ENCODE results near the gene HDGFL2. TPM values are rescaled to one million over a fixed set of nuclear protein-coding genes. Genes with fewer than 3 reads are reported as not detected.

The HDGFL2 gene
- total RNA-seq, 1 experiment from 2014 or later: 75.2 TPM

GRCh38 chr19:4487572-4487971, 15.5 kb downstream of the HDGFL2 start:
- peaks cover 2% of the 10 kb centered on the region; the same call in 1 of the 2 replicates for H3K79me2 ChIP-seq (ENCODE audit: insufficient read depth, low read length)
- TF ChIP-seq, protein P1, sequence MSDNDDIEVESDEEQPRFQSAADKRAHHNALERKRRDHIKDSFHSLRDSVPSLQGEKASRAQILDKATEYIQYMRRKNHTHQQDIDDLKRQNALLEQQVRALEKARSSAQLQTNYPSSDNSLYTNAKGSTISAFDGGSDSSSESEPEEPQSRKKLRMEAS (IDR thresholded peaks at IDR 0.05): no peak
- TF ChIP-seq YY1 (IDR thresholded peaks at IDR 0.05; ENCODE audit: extremely low read depth, insufficient replicate concordance, low read depth, low read length) (no peak), FOSL1 (IDR thresholded peaks at IDR 0.05; ENCODE audit: low read depth) (no peak), JUND (IDR thresholded peaks at IDR 0.05) (no peak), SP1 (IDR thresholded peaks at IDR 0.05; ENCODE audit: low read depth) (no peak), EZH2 (IDR thresholded peaks at IDR 0.05) (no peak), REST (IDR thresholded peaks at IDR 0.05; ENCODE audit: low read depth) (no peak), ZBTB33 (IDR thresholded peaks at IDR 0.05; ENCODE audit: extremely low read depth, insufficient replicate concordance, low read length) (no peak), ZNF274 (IDR thresholded peaks at IDR 0.05; ENCODE audit: low read depth, low read length) (no peak), EZH2phosphoT487 (IDR thresholded peaks at IDR 0.05; ENCODE audit: borderline replicate concordance) (no peak), SRF (IDR thresholded peaks at IDR 0.05; ENCODE audit: low read depth) (no peak), EGR1 (IDR thresholded peaks at IDR 0.05; ENCODE audit: low read depth) (no peak)
- ATAC-seq (no peak), DNase-seq (ENCODE audit: low read depth, low spot score) (no peak)
- H3K36me3 ChIP-seq (ENCODE audit: control insufficient read depth in 1 of 2, insufficient read depth in 2 of 2, low read length in 2 of 2): peaks cover 6 to 19% of the 10 kb centered on the region in 2 experiments; a peak in 3 of 4 replicates
- no peak overlapping the region for H3K9ac ChIP-seq (ENCODE audit: low read length)
- intact Hi-C loops (cut with micrococcal nuclease): no loop called here
- POLR2A ChIA-PET: no interaction called here
- no peaks in the 10 kb centered on the region for H3K27me3 ChIP-seq (ENCODE audit: insufficient read depth, low read length)
- peaks cover 0 to 3% of the 10 kb centered on the region in 2 experiments; a peak in 1 of 4 replicates for H3K9me3 ChIP-seq (ENCODE audit: control insufficient read depth in 1 of 2, insufficient read depth in 1 of 2, low read depth in 1 of 2, low read length in 2 of 2)
- H3K9me2 ChIP-seq (ENCODE audit: insufficient read depth): no peaks in the 10 kb centered on the region
- no peak overlapping the region for H2AFZ ChIP-seq (ENCODE audit: low read depth, low read length, poor library complexity, severe bottlenecking)
- CTCF ChIA-PET: no interaction called here
- H3K27ac ChIP-seq (ENCODE audit: low read depth, low read length): no peak overlapping the region
- H3K4me2 ChIP-seq (ENCODE audit: low read length): no peak overlapping the region
- H4K20me1 ChIP-seq (ENCODE audit: insufficient read depth): no peaks in the 10 kb centered on the region
- BruUV-seq (replicated peaks): no TSS peak
- no peak overlapping the region for H3K4me3 ChIP-seq (replicated peaks in 1 of 2; ENCODE audit: low read depth in 1 of 2, low read length in 2 of 2)
- H3K4me1 ChIP-seq (ENCODE audit: control insufficient read depth in 1 of 2, insufficient read depth in 2 of 2, low read length in 2 of 2): no peaks in the 10 kb centered on the region
- RAD21 ChIA-PET (ENCODE audit: low non-redundant PET in 1 of 2, low total read pairs in 2 of 2, uncharacterized antibody in 2 of 2, unreplicated experiment in 2 of 2): no interaction called here
